Measurements from ENCODE around the gene EIF2S1.

DNA sequence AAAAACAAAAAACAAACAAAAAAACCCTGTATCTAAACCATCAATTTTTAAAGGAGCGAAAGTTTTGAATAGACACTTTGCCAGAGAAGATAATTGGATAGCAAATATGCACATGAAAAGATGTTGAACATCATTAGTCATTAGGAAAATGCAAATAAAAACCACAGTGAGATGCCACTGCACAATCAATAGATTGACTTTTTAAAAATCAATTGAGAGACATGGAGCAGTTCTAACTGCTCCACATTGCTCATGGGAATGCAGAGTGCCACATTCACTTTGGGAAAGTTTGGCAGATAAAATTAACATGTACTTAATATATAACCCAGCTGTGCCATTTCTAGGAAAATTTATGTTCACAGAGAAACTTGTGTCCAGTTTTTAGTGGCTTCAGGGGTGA lies 12.7 kb downstream of the EIF2S1 start:
- TF ChIP-seq, protein P1, sequence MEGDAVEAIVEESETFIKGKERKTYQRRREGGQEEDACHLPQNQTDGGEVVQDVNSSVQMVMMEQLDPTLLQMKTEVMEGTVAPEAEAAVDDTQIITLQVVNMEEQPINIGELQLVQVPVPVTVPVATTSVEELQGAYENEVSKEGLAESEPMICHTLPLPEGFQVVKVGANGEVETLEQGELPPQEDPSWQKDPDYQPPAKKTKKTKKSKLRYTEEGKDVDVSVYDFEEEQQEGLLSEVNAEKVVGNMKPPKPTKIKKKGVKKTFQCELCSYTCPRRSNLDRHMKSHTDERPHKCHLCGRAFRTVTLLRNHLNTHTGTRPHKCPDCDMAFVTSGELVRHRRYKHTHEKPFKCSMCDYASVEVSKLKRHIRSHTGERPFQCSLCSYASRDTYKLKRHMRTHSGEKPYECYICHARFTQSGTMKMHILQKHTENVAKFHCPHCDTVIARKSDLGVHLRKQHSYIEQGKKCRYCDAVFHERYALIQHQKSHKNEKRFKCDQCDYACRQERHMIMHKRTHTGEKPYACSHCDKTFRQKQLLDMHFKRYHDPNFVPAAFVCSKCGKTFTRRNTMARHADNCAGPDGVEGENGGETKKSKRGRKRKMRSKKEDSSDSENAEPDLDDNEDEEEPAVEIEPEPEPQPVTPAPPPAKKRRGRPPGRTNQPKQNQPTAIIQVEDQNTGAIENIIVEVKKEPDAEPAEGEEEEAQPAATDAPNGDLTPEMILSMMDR (IDR thresholded peaks at IDR 0.05): no peak
- no peak for TF ChIP-seq EZH2 (IDR thresholded peaks at IDR 0.05)
